H1 (cell line): ENCODE results near the gene DAPK1. TPM values are rescaled to one million over a fixed set of nuclear protein-coding genes. Genes with fewer than 3 reads are reported as not detected.

Experiments used
- BACH1 ChIP-seq: IDR thresholded peaks from 2 replicates; pipeline ENCODE4 v1.6.1; 2012; ENCODE audit warnings: low read length, improper control_type of control experiment
- CEBPB ChIP-seq: IDR thresholded peaks from 2 replicates; pipeline ENCODE4 v1.6.1; 2012; ENCODE audit warnings: low read depth, low read length
- CHD7 ChIP-seq: fragments of 300-600 bp; sonication (generic); IDR thresholded peaks from 2 replicates; pipeline ENCODE4 v1.7.1; 2012; ENCODE audit warnings: low read length, moderate library complexity, mild to moderate bottlenecking, inconsistent platforms; ENCODE audit not compliant: insufficient replicate concordance
- MAX ChIP-seq: IDR thresholded peaks from 2 replicates; pipeline ENCODE4 v1.6.1; 2012; ENCODE audit warnings: inconsistent platforms
- POLR2A ChIP-seq, 2 experiments: IDR thresholded peaks; 1 replicate in 1 of 2; 2 replicates in 1 of 2; pipeline ENCODE4 v1.6.1; 2011; ENCODE audit warnings: low read depth in 2 of 2, low read length in 2 of 2, mild to moderate bottlenecking in 2 of 2; ENCODE audit errors: control extremely low read depth in 1 of 2
- RBBP5 ChIP-seq: IDR thresholded peaks from 2 replicates; pipeline ENCODE4 v1.7.1; 2012; ENCODE audit warnings: low read depth, mild to moderate bottlenecking, inconsistent platforms, low read length, moderate library complexity, borderline replicate concordance
- RNF2 ChIP-seq: fragments of 200-900, 300-1000 bp; sonication (generic); IDR thresholded peaks from 2 replicates; pipeline ENCODE4 v1.7.1; 2016; ENCODE audit warnings: borderline replicate concordance, low read depth, mild to moderate bottlenecking, antibody characterized with exemption, low read length; ENCODE audit not compliant: poor library complexity, severe bottlenecking; ENCODE audit errors: missing control alignments
- SP4 ChIP-seq: IDR thresholded peaks from 2 replicates; pipeline ENCODE4 v1.6.1; 2012; ENCODE audit warnings: low read length, inconsistent platforms
- TAF7 ChIP-seq: optimal IDR thresholded peaks from 2 replicates; pipeline ENCODE3; 2011; ENCODE audit warnings: low read depth, mild to moderate bottlenecking, inconsistent platforms, low read length, moderate library complexity, borderline replicate concordance
- TCF12 ChIP-seq: IDR thresholded peaks from 2 replicates; pipeline ENCODE4 v1.6.1; 2011; ENCODE audit warnings: low read depth, mild to moderate bottlenecking, low read length
- polyA plus RNA-seq, 7 experiments: library from polyadenylated mRNA; depleted of rRNA in 3 of 7; stranded (reverse) in 5 of 7; unstranded in 2 of 7; fragments of >200 nt in 5 of 7; fragments of 200-250 nt in 2 of 7; gene quantifications; 1 replicate in 5 of 7; 2 replicates in 1 of 7; 4 replicates in 1 of 7; pipeline versions ENCODE4 v1.2.1 to v1.2.3, GENCODE V29; 2011 to 2013; ENCODE audit warnings: missing spikeins in 2 of 7, mixed read lengths in 2 of 7
- total RNA-seq: library from RNA; stranded (reverse); fragmentation: NEBNext Ultra II Directional; extraction: Animal tissue kit (Norgen Biotek cat#: 25700); gene quantifications from 2 replicates; pipeline ENCODE4 v1.2.1, GENCODE V29; 2021

Gene DAPK1
- total and polyA plus RNA-seq, 2 of the 8 experiments (the other 6 are each of a cell fraction or from before 2014, with no cell fraction given): 62.4 to 131 TPM

- TF ChIP-seq CHD7: no peak
- no peak for TF ChIP-seq BACH1
- no peak for TF ChIP-seq CEBPB
- TF ChIP-seq POLR2A (IDR thresholded peaks at IDR 0.05; ENCODE audit: control extremely low read depth in 1 of 2, low read depth in 2 of 2, low read length in 2 of 2): no peak
- TF ChIP-seq SP4: no peak
- no peak for TF ChIP-seq TCF12
- no peak for TF ChIP-seq RBBP5
- no peak for TF ChIP-seq RNF2
- no peak for TF ChIP-seq TAF7
- TF ChIP-seq MAX: no peak
These were observed 173.8 kb downstream of the DAPK1 start (continued) for GRCh38 chr9:87671478-87671877.
